ENCODE results near the gene DUSP15.

The DUSP15 gene

DNA sequence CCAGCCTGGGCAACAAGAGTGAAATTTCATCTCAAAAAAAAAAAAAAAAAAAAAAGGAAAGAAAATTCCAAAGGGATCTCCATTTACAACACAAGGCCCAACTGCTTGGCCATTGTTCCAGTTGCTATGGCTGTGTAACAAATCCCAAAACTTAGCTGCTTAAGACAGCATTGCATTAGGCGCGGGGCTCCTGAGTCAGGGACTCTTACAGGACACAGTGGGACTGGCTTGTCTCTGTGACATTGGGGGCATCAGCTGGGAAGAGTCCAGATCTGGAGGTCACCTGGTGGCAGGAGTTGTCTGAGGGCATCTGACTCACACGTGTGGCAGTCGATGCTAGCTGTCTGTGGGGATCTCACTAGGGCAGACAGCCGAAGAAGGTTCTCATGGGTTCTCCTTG is 35.7 kb upstream of the DUSP15 start:
- no peaks in the 10 kb centered on the region for H3K9me3 ChIP-seq (ENCODE audit: low read length)
- H3K4me2 ChIP-seq (ENCODE audit: low read length), result no peak overlapping the region
- H3K9me2 ChIP-seq (ENCODE audit: low read depth, low read length), result no peaks in the 10 kb centered on the region
- no peak overlapping the region for H2AFZ ChIP-seq (ENCODE audit: low read length)
- H3K4me1 ChIP-seq (ENCODE audit: insufficient read depth, low read length, severe bottlenecking), result no peaks in the 10 kb centered on the region
- no peaks in the 10 kb centered on the region for H4K20me1 ChIP-seq (ENCODE audit: insufficient read depth, low read length)
- TF ChIP-seq, protein P1, sequence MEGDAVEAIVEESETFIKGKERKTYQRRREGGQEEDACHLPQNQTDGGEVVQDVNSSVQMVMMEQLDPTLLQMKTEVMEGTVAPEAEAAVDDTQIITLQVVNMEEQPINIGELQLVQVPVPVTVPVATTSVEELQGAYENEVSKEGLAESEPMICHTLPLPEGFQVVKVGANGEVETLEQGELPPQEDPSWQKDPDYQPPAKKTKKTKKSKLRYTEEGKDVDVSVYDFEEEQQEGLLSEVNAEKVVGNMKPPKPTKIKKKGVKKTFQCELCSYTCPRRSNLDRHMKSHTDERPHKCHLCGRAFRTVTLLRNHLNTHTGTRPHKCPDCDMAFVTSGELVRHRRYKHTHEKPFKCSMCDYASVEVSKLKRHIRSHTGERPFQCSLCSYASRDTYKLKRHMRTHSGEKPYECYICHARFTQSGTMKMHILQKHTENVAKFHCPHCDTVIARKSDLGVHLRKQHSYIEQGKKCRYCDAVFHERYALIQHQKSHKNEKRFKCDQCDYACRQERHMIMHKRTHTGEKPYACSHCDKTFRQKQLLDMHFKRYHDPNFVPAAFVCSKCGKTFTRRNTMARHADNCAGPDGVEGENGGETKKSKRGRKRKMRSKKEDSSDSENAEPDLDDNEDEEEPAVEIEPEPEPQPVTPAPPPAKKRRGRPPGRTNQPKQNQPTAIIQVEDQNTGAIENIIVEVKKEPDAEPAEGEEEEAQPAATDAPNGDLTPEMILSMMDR (IDR thresholded peaks at IDR 0.05; ENCODE audit: low read length), result no peak
- H3K4me3 ChIP-seq (ENCODE audit: low read depth, low read length, poor library complexity, severe bottlenecking), result no peak overlapping the region
- no peaks in the 10 kb centered on the region for H3F3A ChIP-seq (ENCODE audit: insufficient read depth, low read length)
- no peak overlapping the region for H3K27ac ChIP-seq (ENCODE audit: low read depth, low read length, poor library complexity, severe bottlenecking)
- H3K9ac ChIP-seq (ENCODE audit: low read length), result no peak overlapping the region
- H3K36me3 ChIP-seq (ENCODE audit: insufficient read depth, low read length), result no peaks in the 10 kb centered on the region
- H3K79me2 ChIP-seq (ENCODE audit: insufficient read depth, low read length), result no peaks in the 10 kb centered on the region
- peaks cover 7% of the 10 kb centered on the region; the same call in 1 of the 2 replicates for H3K27me3 ChIP-seq (ENCODE audit: insufficient read depth, low read length)

- no peak overlapping the region for H3K4me2 ChIP-seq (ENCODE audit: low read length)
- no peaks in the 10 kb centered on the region for H3K79me2 ChIP-seq (ENCODE audit: insufficient read depth, low read length)
- no peak overlapping the region for H3K27ac ChIP-seq (ENCODE audit: low read depth, low read length, poor library complexity, severe bottlenecking)
- no peaks in the 10 kb centered on the region for H4K20me1 ChIP-seq (ENCODE audit: insufficient read depth, low read length)
- no peak overlapping the region for H3K9ac ChIP-seq (ENCODE audit: low read length)
- H3F3A ChIP-seq (ENCODE audit: insufficient read depth, low read length), result no peaks in the 10 kb centered on the region
- no peak overlapping the region for H3K4me3 ChIP-seq (ENCODE audit: low read depth, low read length, poor library complexity, severe bottlenecking)
- no peaks in the 10 kb centered on the region for H3K4me1 ChIP-seq (ENCODE audit: insufficient read depth, low read length, severe bottlenecking)
- no peaks in the 10 kb centered on the region for H3K9me2 ChIP-seq (ENCODE audit: low read depth, low read length)
- no peaks in the 10 kb centered on the region for H3K36me3 ChIP-seq (ENCODE audit: insufficient read depth, low read length)
- H2AFZ ChIP-seq (ENCODE audit: low read length), result no peak overlapping the region
- peaks cover 12% of the 10 kb centered on the region; the same call in 1 of the 2 replicates for H3K27me3 ChIP-seq (ENCODE audit: insufficient read depth, low read length)
- no peaks in the 10 kb centered on the region for H3K9me3 ChIP-seq (ENCODE audit: low read length)
- TF ChIP-seq, protein P1 (IDR thresholded peaks at IDR 0.05; ENCODE audit: low read length), result no peak
- no peak for TF ChIP-seq EZH2 (IDR thresholded peaks at IDR 0.05; ENCODE audit: borderline replicate concordance, low read length)
Observed at GRCh38 chr20:31903627-31904386, 33.5 kb upstream of the DUSP15 start.

- no peaks in the 10 kb centered on the region for H3K4me1 ChIP-seq (ENCODE audit: insufficient read depth, low read length, severe bottlenecking)
- H3K4me3 ChIP-seq (ENCODE audit: low read depth, low read length, poor library complexity, severe bottlenecking), result no peak overlapping the region
- no peaks in the 10 kb centered on the region for H3K36me3 ChIP-seq (ENCODE audit: insufficient read depth, low read length)
- H3K79me2 ChIP-seq (ENCODE audit: insufficient read depth, low read length), result no peaks in the 10 kb centered on the region
- no peak overlapping the region for H3K4me2 ChIP-seq (ENCODE audit: low read length)
- no peak for TF ChIP-seq EZH2 (IDR thresholded peaks at IDR 0.05; ENCODE audit: borderline replicate concordance, low read length)
- TF ChIP-seq, protein P1 (IDR thresholded peaks at IDR 0.05; ENCODE audit: low read length), result no peak
- no peaks in the 10 kb centered on the region for H3K9me2 ChIP-seq (ENCODE audit: low read depth, low read length)
- H3K9ac ChIP-seq (ENCODE audit: low read length), result no peak overlapping the region
- peaks cover 21% of the 10 kb centered on the region for H3K27me3 ChIP-seq (ENCODE audit: insufficient read depth, low read length)
- no peaks in the 10 kb centered on the region for H4K20me1 ChIP-seq (ENCODE audit: insufficient read depth, low read length)
- H2AFZ ChIP-seq (ENCODE audit: low read length), result no peak overlapping the region
- no peaks in the 10 kb centered on the region for H3F3A ChIP-seq (ENCODE audit: insufficient read depth, low read length)
- H3K27ac ChIP-seq (ENCODE audit: low read depth, low read length, poor library complexity, severe bottlenecking), result no peak overlapping the region
- H3K9me3 ChIP-seq (ENCODE audit: low read length), result no peaks in the 10 kb centered on the region
Observed at GRCh38 chr20:31901615-31902014, 31.3 kb upstream of the DUSP15 start.
